ENCODE results near the gene KIF6.

KIF6 gene

DNA sequence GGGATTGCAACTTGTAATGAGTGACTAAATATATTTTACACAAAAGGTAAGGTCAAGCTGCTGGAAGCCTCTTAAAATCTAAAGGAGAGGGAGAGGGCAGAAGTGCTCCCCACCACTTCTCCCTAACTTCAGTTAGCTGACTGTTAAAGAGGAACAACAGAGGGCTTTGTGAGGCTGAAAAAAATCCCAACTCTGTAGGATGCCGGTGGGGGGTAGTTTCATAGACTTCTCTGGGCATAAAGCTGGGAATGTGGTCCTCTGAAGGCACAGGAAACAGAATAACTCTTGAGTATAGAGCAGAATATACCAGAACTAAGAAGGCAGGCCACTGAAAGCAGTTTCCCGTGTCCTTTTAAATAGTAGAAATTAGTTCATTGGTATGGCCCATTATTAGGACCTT lies 71.6 kb downstream of the KIF6 start:
- Histone ChIP-seq H3K36me3 (replicated peaks; ENCODE audit: insufficient read depth, low read length) (no peaks in the 10 kb centered on the region), H3K4me1 (ENCODE audit: low read length) (no peaks in the 10 kb centered on the region), H3K4me2 (ENCODE audit: low read depth, low read length) (no peak overlapping the region), H3F3A (ENCODE audit: insufficient read depth, low read length) (no peaks in the 10 kb centered on the region), H3K9ac (ENCODE audit: low read length) (no peak overlapping the region), H2AFZ (ENCODE audit: low read length) (no peak overlapping the region), H3K4me3 (ENCODE audit: low read length) (no peak overlapping the region), H3K79me2 (ENCODE audit: low read length) (no peaks in the 10 kb centered on the region), H3K9me2 (replicated peaks; ENCODE audit: insufficient read depth, low read length) (no peaks in the 10 kb centered on the region), H4K20me1 (ENCODE audit: insufficient read depth, low read length) (no peaks in the 10 kb centered on the region), H3K27me3 (replicated peaks; ENCODE audit: insufficient read depth, low read length) (no peaks in the 10 kb centered on the region), H3K9me3 (replicated peaks; ENCODE audit: insufficient read depth, low read length) (no peaks in the 10 kb centered on the region), H3K27ac (ENCODE audit: low read length) (no peak overlapping the region)
- TF ChIP-seq, protein P1, sequence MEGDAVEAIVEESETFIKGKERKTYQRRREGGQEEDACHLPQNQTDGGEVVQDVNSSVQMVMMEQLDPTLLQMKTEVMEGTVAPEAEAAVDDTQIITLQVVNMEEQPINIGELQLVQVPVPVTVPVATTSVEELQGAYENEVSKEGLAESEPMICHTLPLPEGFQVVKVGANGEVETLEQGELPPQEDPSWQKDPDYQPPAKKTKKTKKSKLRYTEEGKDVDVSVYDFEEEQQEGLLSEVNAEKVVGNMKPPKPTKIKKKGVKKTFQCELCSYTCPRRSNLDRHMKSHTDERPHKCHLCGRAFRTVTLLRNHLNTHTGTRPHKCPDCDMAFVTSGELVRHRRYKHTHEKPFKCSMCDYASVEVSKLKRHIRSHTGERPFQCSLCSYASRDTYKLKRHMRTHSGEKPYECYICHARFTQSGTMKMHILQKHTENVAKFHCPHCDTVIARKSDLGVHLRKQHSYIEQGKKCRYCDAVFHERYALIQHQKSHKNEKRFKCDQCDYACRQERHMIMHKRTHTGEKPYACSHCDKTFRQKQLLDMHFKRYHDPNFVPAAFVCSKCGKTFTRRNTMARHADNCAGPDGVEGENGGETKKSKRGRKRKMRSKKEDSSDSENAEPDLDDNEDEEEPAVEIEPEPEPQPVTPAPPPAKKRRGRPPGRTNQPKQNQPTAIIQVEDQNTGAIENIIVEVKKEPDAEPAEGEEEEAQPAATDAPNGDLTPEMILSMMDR (IDR thresholded peaks at IDR 0.05; ENCODE audit: low read length) = no peak
- TF ChIP-seq EZH2 (optimal IDR thresholded peaks at IDR 0.05; ENCODE audit: low read depth, low read length) = no peak
- no peak for TF ChIP-seq EZH2phosphoT487 (IDR thresholded peaks at IDR 0.05; ENCODE audit: low read length)
- no peak for DNase-seq

DNA sequence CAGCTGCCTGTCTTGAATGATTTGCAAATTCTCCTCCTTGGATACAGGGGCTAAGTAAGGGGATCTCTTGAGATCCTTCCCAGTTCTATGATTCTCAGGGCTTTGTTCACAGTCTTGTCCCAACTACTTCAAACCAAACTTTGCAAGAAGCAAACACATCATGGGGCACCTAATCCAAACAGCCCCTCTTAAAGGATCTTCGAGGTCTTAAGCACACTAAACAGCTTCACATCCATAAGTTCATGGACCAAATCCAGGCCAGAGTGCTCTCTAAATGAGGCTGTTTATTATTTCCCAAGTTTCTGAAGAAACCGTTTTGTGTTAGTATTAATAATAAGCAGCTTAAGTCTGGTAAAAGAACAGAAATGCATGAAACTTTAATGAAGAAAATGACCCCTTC lies 75.2 kb downstream of the KIF6 start:
- Histone ChIP-seq H2AFZ (ENCODE audit: low read length) (no peak overlapping the region), H3K79me2 (ENCODE audit: low read length) (no peaks in the 10 kb centered on the region), H3K36me3 (replicated peaks; ENCODE audit: insufficient read depth, low read length) (no peaks in the 10 kb centered on the region), H3K9me3 (replicated peaks; ENCODE audit: insufficient read depth, low read length) (no peaks in the 10 kb centered on the region), H3K4me2 (ENCODE audit: low read depth, low read length) (no peak overlapping the region), H3K9ac (ENCODE audit: low read length) (no peak overlapping the region), H3K27ac (ENCODE audit: low read length) (no peak overlapping the region), H3K9me2 (replicated peaks; ENCODE audit: insufficient read depth, low read length) (no peaks in the 10 kb centered on the region), H3K27me3 (replicated peaks; ENCODE audit: insufficient read depth, low read length) (no peaks in the 10 kb centered on the region), H4K20me1 (ENCODE audit: insufficient read depth, low read length) (no peaks in the 10 kb centered on the region), H3F3A (ENCODE audit: insufficient read depth, low read length) (no peaks in the 10 kb centered on the region), H3K4me3 (ENCODE audit: low read length) (no peak overlapping the region), H3K4me1 (ENCODE audit: low read length) (no peaks in the 10 kb centered on the region)
- DNase-seq = no peak
- TF ChIP-seq EZH2 (optimal IDR thresholded peaks at IDR 0.05; ENCODE audit: low read depth, low read length) (no peak), EZH2phosphoT487 (IDR thresholded peaks at IDR 0.05; ENCODE audit: low read length) (no peak)
- TF ChIP-seq, protein P1 (IDR thresholded peaks at IDR 0.05; ENCODE audit: low read length) = no peak

DNA sequence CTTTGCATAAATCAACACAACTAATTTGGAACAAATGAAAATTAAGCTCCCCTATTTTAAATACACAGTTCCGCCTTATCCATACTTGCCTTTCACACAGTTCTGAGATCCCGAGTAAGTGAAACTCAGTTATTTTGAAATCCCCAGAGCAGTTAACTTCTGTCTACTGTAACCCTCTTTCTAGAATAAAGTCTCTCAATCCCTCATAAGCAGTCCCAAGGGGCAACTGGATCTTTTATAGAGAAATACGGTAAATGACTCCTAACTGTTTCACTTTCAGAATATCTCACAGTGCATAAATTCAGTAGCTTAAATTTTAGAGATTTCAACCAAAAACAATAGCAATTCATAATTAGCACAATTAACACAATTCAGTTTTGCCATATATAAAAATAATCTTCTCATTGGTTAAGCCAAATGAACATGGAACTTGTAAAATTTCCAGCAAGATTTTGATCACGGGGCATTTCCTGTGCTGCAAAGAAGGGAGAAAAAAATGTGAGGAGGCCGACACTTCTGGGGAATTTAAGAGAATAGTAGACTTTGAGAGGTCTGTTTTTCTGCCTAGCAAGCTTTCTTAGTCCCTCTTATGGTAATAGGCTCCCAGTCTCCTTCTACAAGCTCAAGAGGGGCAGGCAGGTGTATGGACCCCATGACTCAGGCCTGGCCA lies 78.3 kb downstream of the KIF6 start:
- TF ChIP-seq EZH2phosphoT487 (IDR thresholded peaks at IDR 0.05; ENCODE audit: low read length) (no peak), EZH2 (optimal IDR thresholded peaks at IDR 0.05; ENCODE audit: low read depth, low read length) (no peak)
- TF ChIP-seq, protein P1 (IDR thresholded peaks at IDR 0.05; ENCODE audit: low read length) = no peak
- no peak overlapping the region for H3K4me3 ChIP-seq (ENCODE audit: low read length)
- no peaks in the 10 kb centered on the region for H3K9me2 ChIP-seq (replicated peaks; ENCODE audit: insufficient read depth, low read length)
- H3K27ac ChIP-seq (ENCODE audit: low read length) = no peak overlapping the region
- no peaks in the 10 kb centered on the region for H3K4me1 ChIP-seq (ENCODE audit: low read length)
- no peaks in the 10 kb centered on the region for H3F3A ChIP-seq (ENCODE audit: insufficient read depth, low read length)
- H3K9ac ChIP-seq (ENCODE audit: low read length) = no peak overlapping the region
- no peaks in the 10 kb centered on the region for H3K9me3 ChIP-seq (replicated peaks; ENCODE audit: insufficient read depth, low read length)
- H3K4me2 ChIP-seq (ENCODE audit: low read depth, low read length) = no peak overlapping the region
- DNase-seq = no peak
- H3K36me3 ChIP-seq (replicated peaks; ENCODE audit: insufficient read depth, low read length) = no peaks in the 10 kb centered on the region
- no peaks in the 10 kb centered on the region for H3K27me3 ChIP-seq (replicated peaks; ENCODE audit: insufficient read depth, low read length)
- no peaks in the 10 kb centered on the region for H4K20me1 ChIP-seq (ENCODE audit: insufficient read depth, low read length)
- no peaks in the 10 kb centered on the region for H3K79me2 ChIP-seq (ENCODE audit: low read length)
- H2AFZ ChIP-seq (ENCODE audit: low read length) = no peak overlapping the region
